ENCODE measurements around the gene CRPPA.
"Not testable (repeated sequence)": the region's sequence is repeated elsewhere in the genome, so short reads cannot be mapped to it uniquely, and the experiment has no call there.

Gene CRPPA

GRCh38 chr7:16421333-16422102 is at the start of gene CRPPA:
TSS of gene CRPPA (minus strand) at chr7:16421538. CDS start at chr7:16421322, 216 bp downstream.
- DNase-seq = peak; percentile 71

- peak; percentile 73 for DNase-seq
These were observed 44.4 kb upstream of the CRPPA start, which contains the start of gene SOSTDC1 for GRCh38 chr7:16465469-16466361. TSS of gene SOSTDC1 (minus strand) at chr7:16465738. CDS start at chr7:16465668, 70 bp downstream.

GRCh38 chr7:16463949-16464715 is 42.8 kb upstream of the CRPPA start:
- no peak for DNase-seq

GRCh38 chr7:16463520-16463919 is 42.2 kb upstream of the CRPPA start:
- no peak for DNase-seq

- peak; percentile 62 for DNase-seq
These were observed 41.1 kb upstream of the CRPPA start for GRCh38 chr7:16462431-16462889.

- DNase-seq = no peak
These were observed 39.6 kb upstream of the CRPPA start for GRCh38 chr7:16460789-16461493.

- DNase-seq = not testable (repeated sequence)
These were observed 35.0 kb upstream of the CRPPA start for GRCh38 chr7:16456303-16456702.

GRCh38 chr7:16455591-16455990 is 34.3 kb upstream of the CRPPA start:
- no peak for DNase-seq

GRCh38 chr7:16450366-16450765 is 29.0 kb upstream of the CRPPA start:
- no peak for DNase-seq

GRCh38 chr7:16447876-16448275 is 26.5 kb upstream of the CRPPA start:
- DNase-seq = no peak

- DNase-seq = no peak
These were observed 25.2 kb upstream of the CRPPA start for GRCh38 chr7:16446508-16446907.

- DNase-seq = not testable (repeated sequence)
These were observed 22.5 kb upstream of the CRPPA start for GRCh38 chr7:16443871-16444270.

- DNase-seq = no peak
These were observed 17.6 kb upstream of the CRPPA start for GRCh38 chr7:16438988-16439387.

- DNase-seq = no peak
These were observed 15.0 kb upstream of the CRPPA start for GRCh38 chr7:16436306-16436705.

GRCh38 chr7:16433568-16434122 is 12.3 kb upstream of the CRPPA start:
- no peak for DNase-seq

GRCh38 chr7:16432425-16432731 is 11.0 kb upstream of the CRPPA start:
- no peak for DNase-seq

GRCh38 chr7:16431646-16432424 is 10.5 kb upstream of the CRPPA start:
- DNase-seq = no peak

- no peak for DNase-seq
These were observed 8.8 kb upstream of the CRPPA start for GRCh38 chr7:16430133-16430532.

- no peak for DNase-seq
These were observed 7.3 kb upstream of the CRPPA start for GRCh38 chr7:16428672-16429071.

- no peak for DNase-seq
These were observed 6.8 kb upstream of the CRPPA start for GRCh38 chr7:16428182-16428581.

GRCh38 chr7:16423761-16424160 is 2.4 kb upstream of the CRPPA start:
- DNase-seq = no peak
